Activated CD8-positive, alpha-beta T cell treated with anti-CD3 and anti-CD28 coated beads for 36 hours (primary cell): ENCODE measurements around the gene PCNX2. TPM values are rescaled to one million over a fixed set of nuclear protein-coding genes. Genes with fewer than 3 reads are reported as not detected.

Experiments used
- ATAC-seq: fragments of 200-7000 bp; cut with Tn5 transposase; one replicate; pipeline ENCODE4 v1.10.0; 2021; ENCODE audit warnings: mild to moderate bottlenecking, moderate library complexity
- CTCF ChIA-PET: fragments of 350-600 bp; sonication (Branson Sonifier 250); formaldehyde crosslinking; loops from one replicate; lab custom pipeline; 2021; ENCODE audit warnings: antibody characterized with exemption; lab: Charles Lee
- POLR2A ChIA-PET: fragments of 350-600 bp; sonication (Branson Sonifier 250); formaldehyde crosslinking; loops from one replicate; lab custom pipeline; 2021; ENCODE audit warnings: antibody characterized with exemption; lab: Charles Lee
- DNase-seq: peaks from one replicate; pipeline ENCODE4 v3.0.0-alpha.2; 2020
- H3K27ac Mint-ChIP-seq: one replicate; pipeline ENCODE4 v1.8.0; 2021; ENCODE audit warnings: mild to moderate bottlenecking, mixed read lengths
- H3K27me3 Mint-ChIP-seq: one replicate; pipeline ENCODE4 v1.8.0; 2021; ENCODE audit warnings: mixed read lengths
- H3K36me3 Mint-ChIP-seq: one replicate; pipeline ENCODE4 v1.8.0; 2021; ENCODE audit warnings: low read depth, mixed read lengths
- H3K4me1 Mint-ChIP-seq: one replicate; pipeline ENCODE4 v1.8.0; 2021; ENCODE audit warnings: low read depth, mixed read lengths
- H3K4me3 Mint-ChIP-seq: one replicate; pipeline ENCODE4 v1.8.0; 2021; ENCODE audit warnings: mild to moderate bottlenecking, moderate library complexity, mixed read lengths
- H3K9me3 Mint-ChIP-seq: one replicate; pipeline ENCODE4 v1.8.0; 2021; ENCODE audit warnings: mixed read lengths
- CTCF ChIP-seq: fragments of 200-600 bp; IDR thresholded peaks from one replicate; pipeline ENCODE4 v1.8.0; 2022; ENCODE audit warnings: antibody characterized with exemption, mild to moderate bottlenecking
- intact Hi-C: fragments of 100-400 bp; cut with micrococcal nuclease; formaldehyde crosslinking; loops from one replicate; pipeline ENCODE4 v1.10.0; 2022
- total RNA-seq, 2 experiments: library from RNA; stranded (reverse); gene quantifications; one replicate each; pipeline ENCODE4 v1.2.3, GENCODE V29; 2021

Gene PCNX2
- total RNA-seq, 2 experiments from 2014 or later: 14.4 to 14.9 TPM

DNA sequence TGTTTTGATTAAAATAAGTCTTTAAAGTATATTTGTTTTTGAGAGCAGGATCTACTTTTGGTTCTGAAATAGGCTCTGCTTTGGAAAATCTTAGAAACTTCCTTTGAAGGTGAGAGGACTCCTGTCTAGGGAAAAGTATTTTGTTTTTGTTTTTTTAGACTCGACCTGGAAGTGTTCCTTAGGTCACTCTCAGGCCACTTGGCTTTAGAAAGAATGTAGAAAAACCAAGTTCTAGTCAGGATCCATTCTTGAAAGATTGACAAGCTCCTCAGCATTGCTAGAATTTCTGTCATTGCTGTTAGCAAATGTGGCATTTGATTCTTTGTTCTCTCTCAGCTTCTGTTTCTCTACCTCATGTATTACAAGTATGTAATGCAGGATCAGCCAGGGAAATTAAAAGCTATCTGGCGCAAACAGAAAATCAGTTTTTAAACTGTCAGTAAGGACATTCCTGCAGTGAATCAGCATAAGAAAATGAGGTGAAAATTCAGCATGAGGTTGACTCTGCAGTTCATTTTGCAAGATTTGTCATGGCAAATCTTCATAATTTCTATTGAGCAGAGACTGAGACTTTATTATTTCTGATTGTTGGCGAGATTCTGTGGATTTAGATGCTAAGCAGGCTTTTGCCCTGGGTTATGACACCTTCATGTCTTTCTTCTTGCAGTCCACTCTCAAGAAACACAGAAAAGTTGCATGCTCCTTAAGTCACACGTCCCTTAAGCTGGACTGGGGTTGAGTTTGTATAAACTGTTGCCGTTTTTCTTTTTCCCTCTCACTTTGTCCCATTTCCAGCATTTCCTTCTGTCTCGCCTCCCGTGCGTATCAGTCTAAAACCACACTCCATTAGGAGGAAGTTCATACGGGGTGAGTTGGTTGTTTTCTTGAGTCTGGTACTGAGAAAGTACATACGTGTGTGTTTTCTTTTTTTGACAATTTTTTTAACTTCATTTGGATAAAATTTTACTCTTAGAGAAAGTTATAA is 332.5 kb downstream of the PCNX2 start:
- Mint-ChIP-seq H3K9me3 (no peaks in the 10 kb centered on the region), H3K27ac (no peak overlapping the region), H3K4me3 (no peak overlapping the region), H3K36me3 (peaks cover 33% of the 10 kb centered on the region), H3K27me3 (no peaks in the 10 kb centered on the region), H3K4me1 (peaks cover 24% of the 10 kb centered on the region)
- no peak for TF ChIP-seq CTCF
- CTCF ChIA-PET: interaction anchor here (3.9 kb wide), 1 partner anchor 11 kb away, joined by 17 read pairs; no protein-coding TSS in a partner anchor
- POLR2A ChIA-PET: no interaction called here
- DNase-seq: no peak
- no peak for ATAC-seq
- intact Hi-C loops: no loop called here

DNA sequence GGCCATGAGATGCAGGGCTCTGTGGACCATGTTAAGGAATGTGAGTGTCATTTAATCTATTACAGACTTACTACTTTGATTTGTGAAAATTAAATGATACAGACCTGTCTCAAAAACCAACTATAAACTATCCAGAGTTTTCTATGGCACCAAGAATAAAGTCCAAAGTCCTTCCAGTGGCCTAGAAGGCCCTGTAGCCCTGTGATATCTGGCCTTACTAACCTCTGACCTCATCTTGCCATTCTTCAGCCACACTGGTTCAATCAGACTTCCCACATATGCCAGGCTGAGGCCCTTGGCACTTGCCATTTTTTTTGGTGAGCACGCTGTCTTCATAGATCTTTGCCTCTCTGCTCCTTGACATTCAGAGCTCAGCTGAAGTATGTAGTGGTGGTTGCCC is 337.5 kb downstream of the PCNX2 start:
- CTCF ChIA-PET: interaction anchor here (1.3 kb wide), 1 partner anchor 22 kb away, joined by 3 read pairs; no protein-coding TSS in a partner anchor
- intact Hi-C loops: loop anchor here (10.0 kb wide), 1 partner anchor 323 kb away; the partner anchor contains the start of gene SIPA1L2
- DNase-seq (no peak), ATAC-seq (no peak)
- TF ChIP-seq CTCF: no peak
- Mint-ChIP-seq H3K36me3 (peaks cover 44% of the 10 kb centered on the region), H3K4me1 (peaks cover 13% of the 10 kb centered on the region), H3K4me3 (no peak overlapping the region), H3K27ac (no peak overlapping the region), H3K27me3 (no peaks in the 10 kb centered on the region), H3K9me3 (no peaks in the 10 kb centered on the region)
- POLR2A ChIA-PET: no interaction called here

DNA sequence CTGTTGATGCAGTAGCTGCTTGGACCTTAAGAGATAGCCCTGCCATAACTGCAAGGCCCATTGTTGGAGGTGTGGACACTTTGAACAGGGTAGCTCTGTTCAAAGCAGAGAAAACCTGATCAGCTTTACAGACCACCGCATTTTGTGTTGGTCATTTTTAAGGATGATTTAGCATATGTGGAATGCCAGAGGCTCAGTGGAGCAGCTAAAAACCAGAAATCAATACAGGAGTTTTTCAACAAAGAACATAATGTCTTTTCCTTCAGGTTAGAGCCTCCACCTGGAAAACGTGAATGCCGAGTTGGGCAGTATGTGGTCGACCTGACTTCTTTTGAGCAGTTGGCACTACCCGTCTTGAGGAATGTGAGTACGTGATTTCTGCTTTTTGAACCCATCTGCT is 339.4 kb downstream of the PCNX2 start:
- H3K4me3 Mint-ChIP-seq: no peak overlapping the region
- ATAC-seq (no peak), DNase-seq (no peak)
- no peak for TF ChIP-seq CTCF
- H3K27me3 Mint-ChIP-seq: no peaks in the 10 kb centered on the region
- H3K27ac Mint-ChIP-seq: no peak overlapping the region
- peaks cover 25% of the 10 kb centered on the region for H3K4me1 Mint-ChIP-seq
- H3K9me3 Mint-ChIP-seq: no peaks in the 10 kb centered on the region
- peaks cover 40% of the 10 kb centered on the region for H3K36me3 Mint-ChIP-seq
- intact Hi-C loops: loop anchor here (10.0 kb wide), 1 partner anchor 321 kb away; the partner anchor contains the start of gene SIPA1L2
- ChIA-PET POLR2A (no interaction called here), CTCF (no interaction called here)

GRCh38 chr1:232954594-232955365 is 340.7 kb downstream of the PCNX2 start:
- CTCF ChIA-PET: no interaction called here
- DNase-seq: no peak

More at GRCh38 chr1:232954594-232955365, 340.7 kb downstream of the PCNX2 start:
- Mint-ChIP-seq H3K9me3 (no peaks in the 10 kb centered on the region), H3K36me3 (peaks cover 34% of the 10 kb centered on the region), H3K27me3 (no peaks in the 10 kb centered on the region), H3K4me1 (peaks cover 25% of the 10 kb centered on the region), H3K27ac (no peak overlapping the region), H3K4me3 (no peak overlapping the region)
- TF ChIP-seq CTCF: no peak
- intact Hi-C loops: loop anchor here (10.0 kb wide), 1 partner anchor 320 kb away; the partner anchor contains the start of gene SIPA1L2
- POLR2A ChIA-PET: no interaction called here
- no peak for ATAC-seq
